Measurements from ENCODE around the gene USP17L18.
"Not testable (repeated sequence)": the region's sequence is repeated elsewhere in the genome, so short reads cannot be mapped to it uniquely, and the experiment has no call there.

- not testable (repeated sequence) for TF ChIP-seq POLR2A, CTCF (IDR thresholded peaks at IDR 0.05)
These were observed at the start of gene USP17L18 for GRCh38 chr4:9247953-9248680.

All from right lobe of liver (tissue), 4 donors.